Left ventricle myocardium inferior (tissue), 1 donor: ENCODE data around the gene USHBP1. TPM values are rescaled to one million over a fixed set of nuclear protein-coding genes. Genes with fewer than 3 reads are reported as not detected.

ENCODE experiments used
- DNase-seq: peaks from one replicate; pipeline ENCODE4 v3.0.0-alpha.2; 2020
- H3K27ac ChIP-seq: fragments of 200-600 bp; replicated peaks from 2 replicates; pipeline ENCODE4 v1.8.0; 2021
- H3K27me3 ChIP-seq: fragments of 200-600 bp; 2 replicates; pipeline ENCODE4 v1.8.0; 2021; ENCODE audit warnings: low read depth
- H3K36me3 ChIP-seq: fragments of 200-600 bp; 2 replicates; pipeline ENCODE4 v1.8.0; 2021
- H3K4me1 ChIP-seq: fragments of 200-600 bp; 2 replicates; pipeline ENCODE4 v1.8.0; 2021
- H3K4me3 ChIP-seq: fragments of 200-600 bp; 2 replicates; pipeline ENCODE4 v1.8.0; 2021; ENCODE audit warnings: mild to moderate bottlenecking, moderate library complexity
- H3K9me3 ChIP-seq: fragments of 200-600 bp; replicated peaks from 2 replicates; pipeline ENCODE4 v1.8.0; 2021
- CTCF ChIP-seq: fragments of 200-600 bp; IDR thresholded peaks from 2 replicates; pipeline ENCODE4 v1.8.0; 2021; ENCODE audit warnings: antibody characterized with exemption, mild to moderate bottlenecking, borderline replicate concordance
- intact Hi-C: fragments of 100-400 bp; cut with micrococcal nuclease; formaldehyde crosslinking; loops from one replicate; pipeline ENCODE4 v1.11.0; 2022
- total RNA-seq: library from RNA; stranded (reverse); fragmentation: NEBNext Ultra II Directional; extraction: Animal tissue kit (Norgen Biotek cat#: 25700); gene quantifications from one replicate; pipeline ENCODE4 v1.2.1, GENCODE V29; 2021
- donor health status: DM: no; HTN: yes; CAD: no; lungs with severe emphysema.

USHBP1 gene
- total RNA-seq, 1 donor from 2014 or later = 7.0 TPM

- peak; percentile 94 for DNase-seq
- no peak for TF ChIP-seq CTCF
- Histone ChIP-seq H3K27ac (peak within 1 kb of the TSS; percentile 90), H3K36me3 (peaks cover 35% of the 10 kb centered on the region), H3K4me1 (peaks cover 29% of the 10 kb centered on the region), H3K27me3 (no peaks in the 10 kb centered on the region), H3K4me3 (peak within 1 kb of the TSS; percentile 96), H3K9me3 (no peaks in the 10 kb centered on the region)
- intact Hi-C loops = no loop called here
Measured at GRCh38 chr19:17266975-17267788, 2.6 kb upstream of the USHBP1 start, which contains the start of gene BABAM1. Gene BABAM1 (plus strand): TSS chr19:17267443. CDS start chr19:17268807, 1,364 bp downstream.

GRCh38 chr19:17266589-17266974 is 2.0 kb upstream of the USHBP1 start:
- TF ChIP-seq CTCF = no peak
- H3K36me3 ChIP-seq = peaks cover 29% of the 10 kb centered on the region
- H3K9me3 ChIP-seq = no peaks in the 10 kb centered on the region
- H3K4me3 ChIP-seq = peak overlapping the region; percentile 96
- H3K27me3 ChIP-seq = no peaks in the 10 kb centered on the region
- intact Hi-C loops = no loop called here
- peaks cover 34% of the 10 kb centered on the region for H3K4me1 ChIP-seq
- peak overlapping the region; percentile 90 for H3K27ac ChIP-seq
- no peak for DNase-seq

- H3K4me3 ChIP-seq = no peak overlapping the region
- peaks cover 36% of the 10 kb centered on the region for H3K4me1 ChIP-seq
- H3K9me3 ChIP-seq = no peaks in the 10 kb centered on the region
- TF ChIP-seq CTCF = no peak
- intact Hi-C loops = no loop called here
- H3K36me3 ChIP-seq = peaks cover 24% of the 10 kb centered on the region
- peak overlapping the region; percentile 90 for H3K27ac ChIP-seq
- no peaks in the 10 kb centered on the region for H3K27me3 ChIP-seq
- no peak for DNase-seq
Measured at GRCh38 chr19:17266026-17266425, 1.5 kb upstream of the USHBP1 start.

DNA sequence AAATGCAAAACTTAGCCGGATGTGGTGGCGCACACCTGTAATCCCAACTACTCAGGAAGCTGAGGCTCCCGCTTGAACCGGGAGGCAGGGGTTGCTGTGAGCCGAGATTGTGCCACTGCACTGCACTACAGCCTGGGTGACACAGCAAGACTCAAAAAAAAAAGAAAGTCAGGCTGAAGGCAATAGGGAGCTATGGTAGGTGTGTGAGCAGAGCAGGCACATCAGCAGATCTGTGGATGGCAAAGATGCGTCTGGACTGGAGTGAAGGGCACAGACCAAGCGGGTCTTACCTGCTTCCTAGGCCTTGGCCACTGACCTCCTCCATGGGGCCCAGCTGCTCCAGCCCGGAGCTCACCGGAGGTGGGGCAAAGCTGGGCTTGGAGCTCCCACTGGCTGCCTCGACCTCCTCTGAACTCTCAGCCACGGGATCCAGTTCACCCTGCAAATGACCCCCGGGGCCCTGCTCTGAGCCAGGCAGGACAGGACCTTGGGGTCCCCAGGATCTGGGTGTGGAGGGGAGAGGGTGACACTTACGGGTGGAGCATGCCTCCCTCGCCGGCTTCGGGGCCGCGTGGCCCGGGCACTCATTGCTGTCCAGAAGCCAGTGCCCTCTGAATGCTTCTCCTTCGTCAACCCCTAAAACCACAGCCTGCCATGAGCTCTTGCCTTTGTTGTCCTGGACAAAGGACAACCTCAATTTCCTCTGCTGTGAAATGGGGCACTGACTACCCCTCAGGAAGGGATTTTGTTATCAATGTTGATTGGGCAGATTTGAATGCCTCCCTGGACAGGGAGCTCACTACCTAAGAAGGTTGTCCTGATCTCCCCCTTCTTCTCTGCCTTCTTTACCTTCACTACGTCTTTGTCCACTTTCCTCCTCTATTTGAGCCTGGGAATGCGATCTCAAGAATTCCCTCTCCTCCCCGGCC is 569 bp downstream of the USHBP1 start:
- Histone ChIP-seq H3K4me3 (peak overlapping the region; percentile 71), H3K36me3 (peaks cover 12% of the 10 kb centered on the region), H3K27ac (peak overlapping the region; percentile 90), H3K4me1 (peaks cover 36% of the 10 kb centered on the region), H3K27me3 (no peaks in the 10 kb centered on the region), H3K9me3 (peaks cover 12% of the 10 kb centered on the region)
- no peak for DNase-seq
- no peak for TF ChIP-seq CTCF
- intact Hi-C loops = no loop called here

DNA sequence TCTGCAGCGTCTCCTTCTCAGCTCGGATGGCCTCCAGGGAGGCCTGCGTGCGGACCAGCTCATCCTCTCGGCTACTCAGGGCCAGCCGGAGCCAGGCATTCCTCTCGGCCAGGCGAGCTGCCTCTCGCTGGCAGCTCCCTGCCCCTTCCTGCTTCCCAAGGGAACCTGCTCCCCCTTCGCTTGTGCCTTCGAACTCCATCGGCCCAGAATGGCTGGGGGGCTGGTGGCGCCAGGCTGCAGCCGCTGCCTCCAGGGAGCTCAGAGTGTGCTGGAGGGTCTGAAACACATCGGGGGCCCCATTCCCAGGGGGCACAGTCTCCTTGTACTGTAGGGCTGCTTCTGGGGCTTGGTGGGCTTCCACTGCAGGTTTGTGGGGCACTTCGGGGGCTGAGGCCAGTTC is 2.0 kb downstream of the USHBP1 start:
- H3K4me3 ChIP-seq = peak overlapping the region; percentile 71
- peak overlapping the region; percentile 90 for H3K27ac ChIP-seq
- H3K27me3 ChIP-seq = no peaks in the 10 kb centered on the region
- intact Hi-C loops = no loop called here
- no peak for DNase-seq
- peaks cover 23% of the 10 kb centered on the region for H3K4me1 ChIP-seq
- TF ChIP-seq CTCF = no peak
- peaks cover 16% of the 10 kb centered on the region for H3K36me3 ChIP-seq
- peaks cover 13% of the 10 kb centered on the region for H3K9me3 ChIP-seq
